Measurements from ENCODE around the gene TIAM1.
A peak's percentile ranks its signal among the peaks of the same experiment; 100 is the strongest.

The TIAM1 gene

DNA sequence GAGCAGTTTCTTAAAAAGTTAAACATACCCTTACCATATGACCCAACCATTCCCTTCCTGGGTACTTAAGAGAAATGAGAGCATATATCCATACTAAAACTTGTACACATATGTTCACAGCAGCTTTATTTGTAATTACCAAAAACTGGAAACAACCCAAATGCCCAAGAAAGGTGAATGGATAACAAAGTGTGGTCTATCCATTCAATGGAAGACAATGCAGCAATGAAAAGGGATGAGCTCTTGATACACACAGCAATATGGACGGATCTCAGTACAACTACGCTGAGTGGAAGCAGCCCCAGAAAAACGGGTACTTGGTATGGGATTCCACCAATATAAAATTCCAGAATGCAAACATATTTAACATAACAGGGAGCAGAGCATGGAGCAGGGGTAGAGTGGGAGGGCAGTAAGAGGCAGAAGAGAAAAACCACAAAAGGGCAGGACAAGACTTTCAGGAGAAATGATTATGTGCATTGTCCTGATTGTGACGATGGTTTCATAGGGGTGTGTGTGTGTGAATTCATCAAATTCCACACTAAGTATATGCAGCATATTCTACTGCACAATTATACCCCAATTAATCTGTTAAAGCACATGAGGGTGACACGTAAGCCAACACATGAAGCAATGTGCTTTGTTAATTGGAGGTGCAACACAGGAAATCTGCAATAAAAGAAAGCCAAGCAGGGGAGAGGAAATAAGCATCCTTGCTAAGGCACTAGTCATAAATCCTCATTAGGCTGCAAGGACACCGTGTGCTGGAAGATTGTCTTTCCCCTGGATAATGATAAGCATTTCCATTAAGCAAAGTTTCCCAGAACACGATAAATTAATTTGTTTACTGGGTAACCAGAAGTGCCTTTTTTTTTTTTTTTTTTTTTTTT is 192.7 kb downstream of the TIAM1 start:
- POLR2A ChIA-PET: no interaction called here
- TF ChIP-seq, protein P1, sequence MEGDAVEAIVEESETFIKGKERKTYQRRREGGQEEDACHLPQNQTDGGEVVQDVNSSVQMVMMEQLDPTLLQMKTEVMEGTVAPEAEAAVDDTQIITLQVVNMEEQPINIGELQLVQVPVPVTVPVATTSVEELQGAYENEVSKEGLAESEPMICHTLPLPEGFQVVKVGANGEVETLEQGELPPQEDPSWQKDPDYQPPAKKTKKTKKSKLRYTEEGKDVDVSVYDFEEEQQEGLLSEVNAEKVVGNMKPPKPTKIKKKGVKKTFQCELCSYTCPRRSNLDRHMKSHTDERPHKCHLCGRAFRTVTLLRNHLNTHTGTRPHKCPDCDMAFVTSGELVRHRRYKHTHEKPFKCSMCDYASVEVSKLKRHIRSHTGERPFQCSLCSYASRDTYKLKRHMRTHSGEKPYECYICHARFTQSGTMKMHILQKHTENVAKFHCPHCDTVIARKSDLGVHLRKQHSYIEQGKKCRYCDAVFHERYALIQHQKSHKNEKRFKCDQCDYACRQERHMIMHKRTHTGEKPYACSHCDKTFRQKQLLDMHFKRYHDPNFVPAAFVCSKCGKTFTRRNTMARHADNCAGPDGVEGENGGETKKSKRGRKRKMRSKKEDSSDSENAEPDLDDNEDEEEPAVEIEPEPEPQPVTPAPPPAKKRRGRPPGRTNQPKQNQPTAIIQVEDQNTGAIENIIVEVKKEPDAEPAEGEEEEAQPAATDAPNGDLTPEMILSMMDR (IDR thresholded peaks at IDR 0.05; ENCODE audit: insufficient read depth, low read length, missing control alignments): no peak
- CTCF ChIA-PET: interaction anchor here (1.0 to 3.6 kb wide), 2 partner anchors 42 to 454 kb away, joined by 3 to 12 read pairs; no protein-coding TSS in a partner anchor
- DNase-seq (ENCODE audit: low read depth, low spot score): no peak
- no peak overlapping the region for H3K4me3 ChIP-seq (ENCODE audit: low read depth, low read length)

DNA sequence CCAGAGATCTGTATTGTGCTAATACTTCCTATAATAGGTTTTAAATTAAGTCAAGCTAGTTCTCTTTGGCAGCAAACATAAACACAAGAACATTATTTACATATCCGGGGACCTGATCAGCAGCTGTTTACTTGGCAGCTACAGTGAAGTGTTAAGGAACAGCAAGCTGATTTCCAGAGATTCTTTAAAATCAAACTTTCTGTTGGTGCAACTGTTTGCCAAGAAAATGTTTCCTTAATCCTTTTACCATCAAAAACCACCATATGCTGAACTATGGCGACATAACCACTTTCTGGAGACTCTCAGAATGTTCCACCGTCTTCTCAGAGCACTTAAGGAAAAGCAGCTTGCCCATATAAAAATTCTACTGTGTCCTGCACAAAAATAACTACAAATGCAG is 198.8 kb downstream of the TIAM1 start:
- CTCF ChIA-PET: interaction anchor here (0.7 to 2.3 kb wide), 3 partner anchors 35 to 435 kb away, joined by 3 to 5 read pairs (median 5); no protein-coding TSS in a partner anchor
- no peak for DNase-seq (ENCODE audit: low read depth, low spot score)
- TF ChIP-seq, protein P1 (IDR thresholded peaks at IDR 0.05; ENCODE audit: insufficient read depth, low read length, missing control alignments): no peak
- POLR2A ChIA-PET: no interaction called here
- no peak overlapping the region for H3K4me3 ChIP-seq (ENCODE audit: low read depth, low read length)

DNA sequence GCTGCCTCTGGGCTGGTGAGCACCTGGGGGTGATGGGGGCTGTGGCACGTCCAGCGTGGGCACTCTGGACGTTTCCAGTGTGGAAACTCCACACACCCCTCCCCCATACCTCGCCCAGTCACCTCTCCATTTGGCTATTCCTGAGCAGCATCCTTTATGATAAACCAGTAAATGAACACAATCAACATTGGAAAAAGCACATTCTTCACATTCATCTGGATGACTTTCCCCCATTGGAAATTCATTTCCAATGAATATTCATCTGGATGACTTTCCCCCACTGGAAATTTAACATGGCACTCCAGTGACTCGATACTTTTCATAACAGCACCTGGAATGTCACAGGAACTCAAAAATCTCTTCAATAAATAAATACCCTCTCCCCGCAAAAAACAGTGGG is 201.0 kb downstream of the TIAM1 start:
- CTCF ChIA-PET: interaction anchor here (0.8 to 1.1 kb wide), 2 partner anchors 10 to 16 kb away, joined by 3 to 5 read pairs; no protein-coding TSS in a partner anchor
- POLR2A ChIA-PET: no interaction called here

DNA sequence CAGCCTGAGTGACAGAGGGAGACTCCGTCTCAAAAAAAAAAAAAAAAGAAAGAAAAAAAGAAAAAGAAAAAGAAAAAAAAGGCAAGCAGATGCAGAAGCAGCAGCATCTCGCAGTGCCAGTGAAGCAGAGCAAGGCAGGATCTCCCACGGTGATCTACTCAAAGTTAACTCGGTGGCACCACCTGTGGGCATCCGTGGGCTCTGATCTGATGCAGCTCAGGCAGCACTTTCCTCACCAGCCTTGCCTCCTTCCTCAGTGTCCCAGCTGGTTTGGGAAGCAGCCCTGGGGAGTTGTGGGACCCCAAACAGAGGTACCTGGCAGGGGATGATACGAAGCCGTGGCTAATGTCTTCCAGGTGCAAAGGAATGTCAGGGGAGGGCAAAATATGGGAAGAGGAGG is 201.5 kb downstream of the TIAM1 start:
- no peak overlapping the region for H3K4me3 ChIP-seq (ENCODE audit: low read depth, low read length)
- POLR2A ChIA-PET: no interaction called here
- CTCF ChIA-PET: interaction anchor here (0.7 kb wide), 1 partner anchor 18 kb away, joined by 3 read pairs; no protein-coding TSS in a partner anchor
- TF ChIP-seq, protein P1 (IDR thresholded peaks at IDR 0.05; ENCODE audit: insufficient read depth, low read length, missing control alignments): peak; percentile 10
- DNase-seq (ENCODE audit: low read depth, low spot score): no peak

More for the DNA sequence above, 201.0 kb downstream of the TIAM1 start:
- no peak overlapping the region for H3K4me3 ChIP-seq (ENCODE audit: low read depth, low read length)
- TF ChIP-seq, protein P1 (IDR thresholded peaks at IDR 0.05; ENCODE audit: insufficient read depth, low read length, missing control alignments): no peak
- DNase-seq (ENCODE audit: low read depth, low spot score): no peak

DNA sequence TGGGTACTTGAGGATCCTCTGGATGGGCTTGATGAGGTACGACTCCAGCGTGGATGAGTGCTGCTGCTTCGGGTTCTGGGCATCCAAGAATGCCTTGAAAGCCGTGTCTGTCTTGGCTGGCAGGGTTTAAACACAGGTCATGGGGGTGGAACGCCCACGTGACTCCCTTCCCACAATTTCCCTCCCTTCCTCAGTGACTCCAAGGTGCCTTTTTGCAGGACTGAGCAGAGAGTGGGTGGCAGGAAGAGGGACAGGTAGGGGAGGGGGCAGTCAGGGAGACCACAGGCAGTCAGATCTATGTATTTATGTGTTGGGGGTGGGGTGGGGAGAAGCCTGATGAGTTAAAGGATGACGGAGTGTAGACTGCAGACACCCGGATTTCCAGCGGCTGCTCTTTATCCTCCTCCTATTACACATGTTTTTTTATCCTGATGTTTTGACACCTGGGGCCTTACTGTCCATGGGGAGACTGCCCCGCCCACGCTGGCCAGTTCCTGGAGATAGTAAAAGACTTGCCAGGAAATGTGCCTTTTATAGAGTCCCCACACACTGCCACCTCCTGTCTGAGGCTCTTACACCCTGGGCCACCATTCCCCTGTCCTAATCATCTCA is 202.6 kb downstream of the TIAM1 start:
- H3K4me3 ChIP-seq (ENCODE audit: low read depth, low read length): no peak overlapping the region
- TF ChIP-seq, protein P1 (IDR thresholded peaks at IDR 0.05; ENCODE audit: insufficient read depth, low read length, missing control alignments): no peak
- POLR2A ChIA-PET: no interaction called here
- no peak for DNase-seq (ENCODE audit: low read depth, low spot score)
- CTCF ChIA-PET: interaction anchor here (1.0 kb wide), 1 partner anchor 39 kb away, joined by 3 read pairs; no protein-coding TSS in a partner anchor

DNA sequence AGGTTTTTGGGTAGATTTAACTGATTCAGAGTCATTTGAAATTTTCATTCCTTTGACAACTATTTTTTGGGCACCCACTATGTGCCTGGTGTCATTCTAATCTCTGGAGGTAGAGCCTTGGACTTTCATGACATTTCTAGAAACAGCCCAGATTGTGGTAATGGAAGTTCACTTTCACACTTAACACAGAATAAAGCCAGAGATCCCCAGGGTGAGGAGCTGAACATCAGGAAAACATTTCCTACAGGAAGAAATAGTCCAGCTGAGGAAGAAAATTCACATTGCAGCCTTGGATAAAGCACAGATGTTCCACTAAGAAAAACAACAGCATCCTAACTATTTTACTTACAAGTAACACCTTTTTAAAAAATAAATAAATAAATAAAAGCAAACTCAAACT is 203.4 kb downstream of the TIAM1 start:
- TF ChIP-seq, protein P1 (IDR thresholded peaks at IDR 0.05; ENCODE audit: insufficient read depth, low read length, missing control alignments): no peak
- ChIA-PET POLR2A (no interaction called here), CTCF (interaction anchor here (1.0 kb wide), 1 partner anchor 40 kb away, joined by 3 read pairs; no protein-coding TSS in a partner anchor)
- no peak for DNase-seq (ENCODE audit: low read depth, low spot score)
- H3K4me3 ChIP-seq (ENCODE audit: low read depth, low read length): no peak overlapping the region

Data from AG04449 (cell line).